Smooth muscle cell (in vitro differentiated cells): ENCODE measurements around the gene CFAP119. TPM values are rescaled to one million over a fixed set of nuclear protein-coding genes. Genes with fewer than 3 reads are reported as not detected.

ENCODE experiments used
- DNase-seq: peaks from one replicate; lab custom pipeline; 2025; ENCODE audit not compliant: unreplicated experiment; lab: John Stamatoyannopoulos, UW
- H2AFZ ChIP-seq: fragments of 200-600 bp; sonication (generic); 2 replicates; pipeline ENCODE4 v1.6.0; 2016; ENCODE audit warnings: antibody characterized with exemption, low read depth, mild to moderate bottlenecking
- H3F3A ChIP-seq: fragments of 200-600 bp; sonication (generic); 2 replicates; pipeline ENCODE4 v1.6.0; 2017; ENCODE audit warnings: antibody characterized with exemption, low read depth
- H3K27ac ChIP-seq: fragments of 200-600 bp; sonication (generic); 2 replicates; pipeline ENCODE4 v1.5.1; 2016; ENCODE audit warnings: low read depth, mild to moderate bottlenecking
- H3K27me3 ChIP-seq: fragments of 200-600 bp; sonication (generic); 2 replicates; pipeline ENCODE4 v1.6.1; 2016; ENCODE audit warnings: low read depth, mild to moderate bottlenecking
- H3K36me3 ChIP-seq: fragments of 200-600 bp; sonication (generic); 2 replicates; pipeline ENCODE4 v1.5.1; 2016; ENCODE audit warnings: low read depth
- H3K4me1 ChIP-seq: fragments of 200-600 bp; sonication (generic); 2 replicates; pipeline ENCODE4 v1.5.1; 2016; ENCODE audit warnings: low read depth
- H3K4me2 ChIP-seq: fragments of 200-600 bp; sonication (generic); 2 replicates; pipeline ENCODE4 v1.6.0; 2016; ENCODE audit warnings: mild to moderate bottlenecking
- H3K4me3 ChIP-seq: fragments of 200-600 bp; sonication (generic); 2 replicates; pipeline ENCODE4 v1.5.1; 2016; ENCODE audit warnings: mild to moderate bottlenecking
- H3K79me2 ChIP-seq: fragments of 200-600 bp; sonication (generic); 2 replicates; pipeline ENCODE4 v1.6.0; 2016; ENCODE audit warnings: low read depth, mild to moderate bottlenecking
- H3K9ac ChIP-seq: fragments of 200-600 bp; sonication (generic); 2 replicates; pipeline ENCODE4 v1.6.0; 2016; ENCODE audit warnings: low read depth
- H3K9me3 ChIP-seq: fragments of 200-600 bp; sonication (generic); replicated peaks from 2 replicates; pipeline ENCODE4 v1.5.1; 2016; ENCODE audit warnings: low read depth
- H4K20me1 ChIP-seq: fragments of 200-600 bp; sonication (generic); 2 replicates; pipeline ENCODE4 v1.6.0; 2016; ENCODE audit warnings: low read depth
- CTCF ChIP-seq: fragments of 200-600 bp; sonication (generic); IDR thresholded peaks from 2 replicates; pipeline ENCODE4 v1.5.1; 2017; ENCODE audit warnings: borderline replicate concordance, mild to moderate bottlenecking, antibody characterized with exemption; ENCODE audit not compliant: insufficient read depth, poor library complexity, severe bottlenecking
- WGBS: methylation state at CpG from one replicate; pipeline ENCODE4 v1.1.7; 2016; ENCODE audit warnings: low lambda C conversion rate; 5-methylcytosine and 5-hydroxymethylcytosine counted together
- polyA plus RNA-seq: library from polyadenylated mRNA; unstranded; fragments of >200 nt; fragmentation: Nextera tagmentation; extraction: Ambion mirVana; gene quantifications from 2 replicates; pipeline ENCODE4 v1.2.1, GENCODE V29; 2016
- total RNA-seq: library from RNA; depleted of rRNA; stranded (reverse); fragments of >200 nt; gene quantifications from 2 replicates; pipeline ENCODE4 v1.2.3, GENCODE V29; 2014

CFAP119 gene
- total and polyA plus RNA-seq, 2 experiments from 2014 or later, result 3.5 to 5.2 TPM

- peaks cover 13% of the 10 kb centered on the region for H3K36me3 ChIP-seq
- no peak overlapping the region for H3K27ac ChIP-seq
- no peaks in the 10 kb centered on the region for H3K9me3 ChIP-seq
- H2AFZ ChIP-seq, result no peak overlapping the region
- no peak for DNase-seq
- H4K20me1 ChIP-seq, result peaks cover 8% of the 10 kb centered on the region
- no peaks in the 10 kb centered on the region for H3K27me3 ChIP-seq
- TF ChIP-seq CTCF, result no peak
- no peak overlapping the region for H3K9ac ChIP-seq
- H3K4me3 ChIP-seq, result no peak overlapping the region
- no peaks in the 10 kb centered on the region for H3F3A ChIP-seq
- 95% methylated on average over 4 of the region's 4 CpGs for WGBS
- H3K79me2 ChIP-seq, result peaks cover 31% of the 10 kb centered on the region
- H3K4me2 ChIP-seq, result no peak overlapping the region
- peaks cover 11% of the 10 kb centered on the region for H3K4me1 ChIP-seq
Observed at GRCh38 chr16:30766933-30767284, 5.0 kb upstream of the CFAP119 start.

- Histone ChIP-seq H3K9me3 (no peaks in the 10 kb centered on the region), H4K20me1 (peaks cover 8% of the 10 kb centered on the region), H3K27ac (no peak overlapping the region), H3K4me2 (no peak overlapping the region), H3K4me1 (peaks cover 11% of the 10 kb centered on the region), H3K4me3 (no peak overlapping the region), H3K79me2 (peaks cover 31% of the 10 kb centered on the region), H2AFZ (no peak overlapping the region), H3K27me3 (no peaks in the 10 kb centered on the region), H3K9ac (no peak overlapping the region), H3F3A (no peaks in the 10 kb centered on the region), H3K36me3 (peaks cover 13% of the 10 kb centered on the region)
- no peak for DNase-seq
- no peak for TF ChIP-seq CTCF
- 97% methylated on average over 29 of the region's 29 CpGs for WGBS
Observed at GRCh38 chr16:30766206-30766932, 4.5 kb upstream of the CFAP119 start.

GRCh38 chr16:30764816-30765465, 3.1 kb upstream of the CFAP119 start:
- no peaks in the 10 kb centered on the region for H3K27me3 ChIP-seq
- H3F3A ChIP-seq, result peaks cover 8% of the 10 kb centered on the region
- H2AFZ ChIP-seq, result no peak overlapping the region
- peaks cover 8% of the 10 kb centered on the region for H3K36me3 ChIP-seq
- H3K9ac ChIP-seq, result no peak overlapping the region
- H4K20me1 ChIP-seq, result peaks cover 8% of the 10 kb centered on the region
- DNase-seq, result no peak
- H3K27ac ChIP-seq, result no peak overlapping the region
- H3K4me1 ChIP-seq, result peaks cover 17% of the 10 kb centered on the region
- H3K79me2 ChIP-seq, result peaks cover 31% of the 10 kb centered on the region
- no peak overlapping the region for H3K4me3 ChIP-seq
- no peak for TF ChIP-seq CTCF
- no peak overlapping the region for H3K4me2 ChIP-seq
- WGBS, result 98% methylated on average over 12 of the region's 12 CpGs
- H3K9me3 ChIP-seq, result no peaks in the 10 kb centered on the region
